ENCODE results near the gene RBBP8.

RBBP8 gene

GRCh38 chr18:23071285-23071684, 138.2 kb downstream of the RBBP8 start:
- Histone ChIP-seq H3K4me1 (ENCODE audit: control insufficient read depth in 1 of 2, insufficient read depth in 1 of 2, low read depth in 1 of 2, low read length in 1 of 2) (peaks cover 47 to 59% of the 10 kb centered on the region in 2 experiments), H3K36me3 (no peaks in the 10 kb centered on the region), H3K4me3 (ENCODE audit: low read depth in 1 of 2, low read length in 1 of 2) (peak overlapping the region; percentile 10 to 18), H3K27ac (peak overlapping the region; percentile 94), H3K9me3 (no peaks in the 10 kb centered on the region), H3K27me3 (peaks cover 11% of the 10 kb centered on the region)
- TF ChIP-seq CTCF (IDR thresholded peaks at IDR 0.05) = no peak

GRCh38 chr18:23072079-23072478, 139.0 kb downstream of the RBBP8 start:
- H3K27me3 ChIP-seq = peaks cover 15% of the 10 kb centered on the region
- no peaks in the 10 kb centered on the region for H3K36me3 ChIP-seq
- no peaks in the 10 kb centered on the region for H3K9me3 ChIP-seq
- peaks cover 47 to 59% of the 10 kb centered on the region in 2 experiments for H3K4me1 ChIP-seq (ENCODE audit: control insufficient read depth in 1 of 2, insufficient read depth in 1 of 2, low read depth in 1 of 2, low read length in 1 of 2)
- H3K4me3 ChIP-seq (ENCODE audit: low read depth in 1 of 2, low read length in 1 of 2) = peak overlapping the region in 1 of 2 experiments; percentile 10
- no peak for TF ChIP-seq CTCF (IDR thresholded peaks at IDR 0.05)
- H3K27ac ChIP-seq = peak overlapping the region; percentile 94

DNA sequence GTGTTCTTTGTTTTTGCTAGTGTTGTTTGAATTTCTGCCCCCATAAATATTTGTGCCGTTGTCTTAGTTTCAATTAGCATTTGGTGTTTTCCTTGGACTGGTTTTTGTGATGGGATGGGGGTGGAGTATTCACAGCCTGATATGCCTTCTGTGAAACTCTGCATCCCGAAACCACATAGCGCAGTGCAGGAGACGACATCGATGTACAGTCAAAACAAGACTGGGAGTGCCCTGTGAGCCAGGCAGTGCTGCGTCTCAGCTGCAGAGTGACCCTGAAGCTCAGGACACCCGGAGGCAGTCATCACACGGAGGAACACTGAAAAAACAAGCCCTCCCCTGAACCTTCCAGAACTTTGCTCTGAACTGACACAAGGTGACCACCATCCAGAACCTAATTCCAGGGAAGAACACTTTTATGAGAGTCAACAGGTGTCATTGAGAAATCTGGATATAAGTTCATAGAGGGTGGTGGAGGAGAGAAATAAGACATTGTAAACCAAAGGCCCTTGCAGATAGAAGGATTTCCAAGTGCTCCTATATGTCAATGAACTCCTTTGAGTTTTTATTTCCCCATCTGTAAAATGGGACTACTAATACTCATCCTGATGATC, 141.0 kb downstream of the RBBP8 start:
- no peak overlapping the region for H3K27ac ChIP-seq
- no peaks in the 10 kb centered on the region for H3K9me3 ChIP-seq
- H3K27me3 ChIP-seq = peaks cover 16% of the 10 kb centered on the region
- no peak overlapping the region for H3K4me3 ChIP-seq (ENCODE audit: low read depth in 1 of 2, low read length in 1 of 2)
- peaks cover 52 to 63% of the 10 kb centered on the region in 2 experiments for H3K4me1 ChIP-seq (ENCODE audit: control insufficient read depth in 1 of 2, insufficient read depth in 1 of 2, low read depth in 1 of 2, low read length in 1 of 2)
- H3K36me3 ChIP-seq = no peaks in the 10 kb centered on the region
- TF ChIP-seq CTCF (IDR thresholded peaks at IDR 0.05) = no peak

All from neutrophil (primary cell).